NCI-H1694 (cell line): Measurements from ENCODE around the gene ADGRG2.

ENCODE experiments used
- DNase-seq: peaks from one replicate; lab custom pipeline; 2025; lab: John Stamatoyannopoulos, UW

ADGRG2 gene

GRCh38 chrX:19121898-19122640, at the start of gene ADGRG2:
Gene ADGRG2 (minus strand): TSS chrX:19122468. CDS start chrX:19068834, 53,634 bp downstream.
- DNase-seq = no peak

GRCh38 chrX:19168609-19169008, 46.3 kb upstream of the ADGRG2 start:
- no peak for DNase-seq

- no peak for DNase-seq
Measured at GRCh38 chrX:19162851-19163250, 40.6 kb upstream of the ADGRG2 start.

- DNase-seq = no peak
Measured at GRCh38 chrX:19156186-19156585, 33.9 kb upstream of the ADGRG2 start.

- no peak for DNase-seq
Measured at GRCh38 chrX:19152762-19153161, 30.5 kb upstream of the ADGRG2 start.

- DNase-seq = no peak
Measured at GRCh38 chrX:19137067-19137466, 14.8 kb upstream of the ADGRG2 start.

- no peak for DNase-seq
Measured at GRCh38 chrX:19133784-19134183, 11.5 kb upstream of the ADGRG2 start.

GRCh38 chrX:19133231-19133630, 11.0 kb upstream of the ADGRG2 start:
- DNase-seq = no peak

- no peak for DNase-seq
Measured at GRCh38 chrX:19130628-19131027, 8.4 kb upstream of the ADGRG2 start.

- no peak for DNase-seq
Measured at GRCh38 chrX:19129694-19130093, 7.4 kb upstream of the ADGRG2 start.

- no peak for DNase-seq
Measured at GRCh38 chrX:19127649-19128168, 5.4 kb upstream of the ADGRG2 start.

GRCh38 chrX:19122641-19123009, 357 bp upstream of the ADGRG2 start:
- no peak for DNase-seq

- DNase-seq = no peak
Measured at GRCh38 chrX:19121466-19121865, 802 bp downstream of the ADGRG2 start.

GRCh38 chrX:19110642-19111041, 11.6 kb downstream of the ADGRG2 start:
- DNase-seq = no peak

- DNase-seq = no peak
Measured at GRCh38 chrX:19107035-19107434, 15.2 kb downstream of the ADGRG2 start.

GRCh38 chrX:19100586-19100985, 21.7 kb downstream of the ADGRG2 start:
- no peak for DNase-seq

GRCh38 chrX:19097553-19098283, 24.6 kb downstream of the ADGRG2 start:
- no peak for DNase-seq

- no peak for DNase-seq
Measured at GRCh38 chrX:19096586-19096985, 25.7 kb downstream of the ADGRG2 start.

- no peak for DNase-seq
Measured at GRCh38 chrX:19094654-19095053, 27.6 kb downstream of the ADGRG2 start.

- DNase-seq = no peak
Measured at GRCh38 chrX:19091596-19091995, 30.7 kb downstream of the ADGRG2 start.

GRCh38 chrX:19089555-19090040, 32.7 kb downstream of the ADGRG2 start:
- DNase-seq = no peak

GRCh38 chrX:19086102-19086772, 36.0 kb downstream of the ADGRG2 start:
- DNase-seq = no peak

- DNase-seq = no peak
Measured at GRCh38 chrX:19085666-19086065, 36.6 kb downstream of the ADGRG2 start.
